GM18508 (cell line): ENCODE data around the gene NDUFAF5.

Experiments
- ATAC-seq: cut with Tn5 transposase; IDR thresholded peaks from one replicate; pipeline ENCODE4 v1.9.1; 2021; ENCODE audit warnings: moderate number of reproducible peaks; ENCODE audit not compliant: insufficient read depth, unreplicated experiment

The NDUFAF5 gene

DNA sequence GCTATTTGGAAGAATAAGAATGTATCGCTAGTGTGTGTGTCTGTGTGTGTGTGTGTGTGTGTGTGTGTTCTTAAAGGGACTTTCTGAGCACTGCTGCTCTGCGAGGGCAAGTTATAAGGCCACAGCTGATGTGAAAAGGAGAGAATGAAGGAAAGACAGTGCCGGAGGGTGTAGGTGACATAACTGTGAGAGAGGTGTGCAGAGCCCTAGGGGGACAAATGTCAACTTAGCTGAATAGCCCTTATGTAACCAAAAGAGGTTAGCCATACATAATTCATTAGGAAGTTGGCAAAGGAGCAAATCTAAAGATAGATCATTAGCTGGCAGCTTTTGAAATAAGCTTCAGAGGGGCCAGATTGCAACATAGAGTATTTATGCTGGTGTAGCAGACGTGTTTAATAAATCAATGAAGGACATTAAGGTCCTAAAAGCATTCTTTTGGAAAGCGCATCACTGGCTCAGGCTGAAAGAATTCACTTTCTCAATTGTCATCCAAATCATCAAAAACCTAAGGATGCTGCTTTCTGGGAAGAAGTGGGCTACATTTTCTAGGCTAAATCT, 81.0 kb downstream of the NDUFAF5 start:
- ATAC-seq, result no peak

DNA sequence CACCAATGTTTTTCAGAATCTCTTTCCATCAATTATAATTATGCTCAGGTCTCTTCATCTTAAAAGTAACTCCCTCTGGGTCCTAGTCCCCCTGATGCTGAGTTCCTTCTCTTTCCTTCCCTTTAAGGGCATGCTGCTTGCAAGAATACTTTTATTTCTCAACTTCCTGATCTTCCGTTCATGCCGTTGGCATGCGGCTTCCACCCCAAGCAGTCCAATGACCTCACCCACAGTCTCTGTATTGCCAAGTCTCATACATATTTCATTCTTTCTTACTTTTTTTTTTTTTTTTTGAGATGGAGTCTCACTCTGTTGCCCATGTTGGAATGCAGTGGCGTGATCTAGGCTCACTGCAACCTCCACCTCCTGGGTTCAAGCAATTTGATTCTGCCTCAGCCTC, 83.5 kb downstream of the NDUFAF5 start:
- ATAC-seq, result no peak

DNA sequence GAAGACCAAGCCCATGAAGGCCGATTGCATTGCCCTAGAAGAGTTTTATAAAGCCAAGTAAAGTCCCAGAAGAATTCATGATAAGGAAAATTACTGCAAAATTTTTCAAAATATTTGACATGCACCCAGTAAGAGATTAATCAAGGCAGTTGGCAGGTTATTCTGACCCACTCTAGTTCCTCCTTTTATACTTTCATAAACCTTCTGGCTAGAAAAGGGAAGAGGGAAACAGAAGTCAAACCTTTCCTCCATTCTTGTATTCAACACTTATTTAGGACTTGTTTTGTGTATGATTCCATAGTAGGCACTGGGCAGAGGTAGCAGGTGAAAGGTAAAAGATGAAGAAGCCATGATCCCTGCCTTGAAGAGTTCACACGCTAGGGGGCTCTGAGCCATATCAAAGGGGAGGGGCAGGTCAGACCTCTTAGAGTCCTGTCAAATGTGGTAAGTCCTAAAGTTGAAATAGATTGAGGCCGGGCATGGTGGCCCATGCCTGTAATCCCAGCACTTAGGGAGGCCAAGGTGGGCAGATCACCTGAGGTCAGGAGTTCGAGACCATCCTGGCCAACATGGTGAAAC, 85.4 kb downstream of the NDUFAF5 start:
- no peak for ATAC-seq
